H9 (cell line): Measurements from ENCODE around the gene KIAA0930. TPM values are rescaled to one million over a fixed set of nuclear protein-coding genes. Genes with fewer than 3 reads are reported as not detected.

ENCODE experiments used
- DNase-seq: peaks from one replicate; pipeline ENCODE4 v3.0.0-alpha.2; 2017
- H2AFZ ChIP-seq: one replicate; pipeline ENCODE4 v1.6.1; 2013; ENCODE audit warnings: mild to moderate bottlenecking, low read length, control low read depth, moderate library complexity
- H2AK5ac ChIP-seq: 2 replicates; pipeline ENCODE4 v1.6.1; 2013; ENCODE audit warnings: low read length, control low read depth, mixed read lengths; ENCODE audit not compliant: insufficient read length
- H2BK120ac ChIP-seq: one replicate; pipeline ENCODE4 v1.6.1; 2013; ENCODE audit warnings: low read depth, mild to moderate bottlenecking, low read length, control low read depth, inconsistent platforms; ENCODE audit not compliant: poor library complexity, severe bottlenecking
- H2BK12ac ChIP-seq: 2 replicates; pipeline ENCODE4 v1.6.1; 2013; ENCODE audit warnings: low read length, control low read depth, mixed read lengths, low read depth; ENCODE audit not compliant: insufficient read length
- H2BK15ac ChIP-seq: 2 replicates; pipeline ENCODE4 v1.6.1; 2013; ENCODE audit warnings: low read depth, low read length, control low read depth
- H2BK20ac ChIP-seq: one replicate; pipeline ENCODE4 v1.6.1; 2013; ENCODE audit warnings: low read depth, mild to moderate bottlenecking, low read length, control low read depth, inconsistent platforms; ENCODE audit not compliant: poor library complexity, severe bottlenecking
- H2BK5ac ChIP-seq: 2 replicates; pipeline ENCODE4 v1.6.1; 2013; ENCODE audit warnings: low read length, control low read depth, mixed read lengths; ENCODE audit not compliant: insufficient read length
- H3K14ac ChIP-seq: 2 replicates; pipeline ENCODE4 v1.6.1; 2013; ENCODE audit warnings: low read length, control low read depth; ENCODE audit not compliant: insufficient read depth
- H3K18ac ChIP-seq: 2 replicates; pipeline ENCODE4 v1.6.1; 2013; ENCODE audit warnings: low read depth, mild to moderate bottlenecking, mixed read lengths, low read length, control low read depth; ENCODE audit not compliant: insufficient read length
- H3K23ac ChIP-seq: 2 replicates; pipeline ENCODE4 v1.6.1; 2013; ENCODE audit warnings: low read length, control low read depth, mixed read lengths, low read depth; ENCODE audit not compliant: insufficient read length
- H3K23me2 ChIP-seq: 2 replicates; pipeline ENCODE4 v1.6.1; 2013; ENCODE audit warnings: low read depth, mild to moderate bottlenecking, mixed read lengths, low read length, control low read depth; ENCODE audit not compliant: insufficient read length, poor library complexity, severe bottlenecking
- H3K27ac ChIP-seq: 2 replicates; pipeline ENCODE4 v1.5.1; 2013; ENCODE audit warnings: low read length, control low read depth, mixed read lengths, low read depth; ENCODE audit not compliant: insufficient read length
- H3K27me3 ChIP-seq: 2 replicates; pipeline ENCODE4 v1.6.1; 2013; ENCODE audit warnings: low read length, control low read depth, inconsistent platforms; ENCODE audit not compliant: insufficient read depth
- H3K4ac ChIP-seq: 2 replicates; pipeline ENCODE4 v1.6.1; 2013; ENCODE audit warnings: low read depth, mild to moderate bottlenecking, control low read depth, inconsistent platforms, low read length, moderate library complexity
- H3K4me1 ChIP-seq: 2 replicates; pipeline ENCODE4 v1.6.1; 2013; ENCODE audit warnings: low read length, control low read depth, inconsistent platforms; ENCODE audit not compliant: insufficient read depth
- H3K4me2 ChIP-seq: 2 replicates; pipeline ENCODE4 v1.6.1; 2013; ENCODE audit warnings: low read length, control low read depth, mixed read lengths; ENCODE audit not compliant: insufficient read length, insufficient read depth
- H3K56ac ChIP-seq: 2 replicates; pipeline ENCODE4 v1.6.1; 2013; ENCODE audit warnings: low read depth, mild to moderate bottlenecking, mixed read lengths, low read length, control low read depth; ENCODE audit not compliant: insufficient read length
- H3K79me1 ChIP-seq: 2 replicates; pipeline ENCODE4 v1.6.1; 2013; ENCODE audit warnings: low read depth, mild to moderate bottlenecking, moderate library complexity, low read length, control low read depth, inconsistent platforms; ENCODE audit not compliant: insufficient read depth, poor library complexity, severe bottlenecking
- H3K79me2 ChIP-seq: 2 replicates; pipeline ENCODE4 v1.6.1; 2013; ENCODE audit warnings: low read length, control low read depth, inconsistent platforms; ENCODE audit not compliant: insufficient read depth
- H3K9ac ChIP-seq: 2 replicates; pipeline ENCODE4 v1.6.1; 2013; ENCODE audit warnings: low read length, control low read depth, mixed read lengths; ENCODE audit not compliant: insufficient read length; ENCODE audit errors: extremely low read depth
- H3K9me3 ChIP-seq: one replicate; pipeline ENCODE4 v1.6.1; 2013; ENCODE audit warnings: low read depth, low read length, inconsistent platforms; ENCODE audit not compliant: control insufficient read depth
- H3T11ph ChIP-seq: one replicate; pipeline ENCODE4 v1.6.1; 2013; ENCODE audit warnings: mild to moderate bottlenecking, low read length, control low read depth, inconsistent platforms
- H4K20me1 ChIP-seq: one replicate; pipeline ENCODE4 v1.6.1; 2013; ENCODE audit not compliant: control insufficient read depth, insufficient read length, insufficient read depth
- H4K5ac ChIP-seq: 2 replicates; pipeline ENCODE4 v1.6.1; 2013; ENCODE audit warnings: low read depth, mild to moderate bottlenecking, mixed read lengths, low read length, control low read depth; ENCODE audit not compliant: insufficient read length
- H4K8ac ChIP-seq: replicated peaks from 2 replicates; pipeline ENCODE4 v1.6.1; 2013; ENCODE audit warnings: low read length, control low read depth, mixed read lengths, low read depth; ENCODE audit not compliant: insufficient read length
- H4K91ac ChIP-seq: 2 replicates; pipeline ENCODE4 v1.6.1; 2013; ENCODE audit warnings: low read depth, mild to moderate bottlenecking, moderate library complexity, mixed read lengths, low read length, control low read depth; ENCODE audit not compliant: insufficient read length
- H3K27ac Mint-ChIP-seq, 3 experiments: 2 replicates in 2 of 3; 3 replicates in 1 of 3; pipeline ENCODE4 v1.8.0; 2020 to 2021; ENCODE audit warnings: mixed read lengths in 3 of 3, mild to moderate bottlenecking in 1 of 3, moderate library complexity in 1 of 3
- H3K27me3 Mint-ChIP-seq: 2 replicates; pipeline ENCODE4 v1.8.0; 2021; ENCODE audit warnings: low read depth, mild to moderate bottlenecking, moderate library complexity, mixed read lengths
- H3K36me3 Mint-ChIP-seq, 3 experiments: 2 replicates in 2 of 3; 3 replicates in 1 of 3; pipeline ENCODE4 v1.8.0; 2020 to 2021; ENCODE audit warnings: low read depth in 3 of 3, mixed read lengths in 3 of 3; ENCODE audit not compliant: insufficient read depth in 1 of 3
- H3K4me1 Mint-ChIP-seq, 2 experiments: 2 replicates each; pipeline ENCODE4 v1.8.0; 2020; ENCODE audit warnings: mixed read lengths in 2 of 2
- H3K4me3 Mint-ChIP-seq, 2 experiments: 2 replicates in 1 of 2; 3 replicates in 1 of 2; pipeline ENCODE4 v1.8.0; 2020 to 2021; ENCODE audit warnings: mild to moderate bottlenecking in 2 of 2, mixed read lengths in 2 of 2, moderate library complexity in 1 of 2
- H3K9me3 Mint-ChIP-seq, 2 experiments: 2 replicates in 1 of 2; 3 replicates in 1 of 2; pipeline ENCODE4 v1.8.0; 2020; ENCODE audit warnings: mild to moderate bottlenecking in 2 of 2, mixed read lengths in 2 of 2, moderate library complexity in 1 of 2
- WGBS: extraction: QIAGEN DNeasy Blood & Tissue Kit; methylation state at CpG from one replicate; pipeline ENCODE4 v1.1.7; 2013; ENCODE audit warnings: missing lambda C conversion rate, low lambda C conversion rate, mixed read lengths; ENCODE audit not compliant: insufficient read length; ENCODE audit errors: extremely low coverage; 5-methylcytosine and 5-hydroxymethylcytosine counted together
- total RNA-seq: library from RNA; stranded (reverse); gene quantifications from 2 replicates; pipeline ENCODE4 v1.2.1, GENCODE V29; 2021
- TF ChIP-seq, protein P1 (sequence below): fragments of 200-600 bp; sonication (generic); conservative IDR thresholded peaks from 3 replicates; pipeline ENCODE4 v1.8.0; 2021; ENCODE audit warnings: antibody characterized with exemption, mild to moderate bottlenecking

The KIAA0930 gene
- total RNA-seq, 1 experiment from 2014 or later, result 46.2 TPM

DNA sequence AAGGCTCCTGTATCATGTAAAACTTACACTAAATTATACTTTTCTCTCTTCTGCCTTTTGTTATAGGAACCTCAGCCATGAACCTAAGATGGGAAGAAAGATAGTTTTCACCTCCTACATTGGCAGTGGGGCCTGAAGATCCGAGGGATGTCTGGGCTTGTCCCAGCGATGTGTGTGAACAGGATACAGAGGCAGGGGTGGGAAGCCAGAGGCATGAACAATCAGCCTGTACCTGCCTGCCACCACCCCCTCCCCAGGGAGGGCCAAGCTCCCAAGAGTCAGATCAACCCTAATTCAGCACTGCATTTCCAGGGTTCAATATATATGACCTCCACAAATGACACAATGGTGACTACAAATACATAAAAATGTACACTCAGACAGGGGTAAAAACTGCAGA is 9.4 kb downstream of the KIAA0930 start:
- no peak overlapping the region for H2BK12ac ChIP-seq
- H3K4me2 ChIP-seq, result no peak overlapping the region
- Mint-ChIP-seq H3K36me3 (peaks cover 0 to under 1% (median 0%) of the 10 kb centered on the region in 3 experiments; a peak in 2 of 7 replicates), H3K4me1 (peaks cover 17 to 23% of the 10 kb centered on the region in 2 experiments), H3K9me3 (no peaks in the 10 kb centered on the region), H3K27me3 (peaks cover 2% of the 10 kb centered on the region; the same call in 1 of the 2 replicates), H3K4me3 (no peak overlapping the region), H3K27ac (peak overlapping the region in 2 of 3 experiments; percentile 2 to 83; a peak in 2 of 7 replicates)
- H2BK20ac ChIP-seq, result no peak overlapping the region
- no peak overlapping the region for H2AFZ ChIP-seq
- no peak overlapping the region for H3K9ac ChIP-seq
- no peak overlapping the region for H3K23ac ChIP-seq
- no peak overlapping the region for H3K56ac ChIP-seq
- no peak overlapping the region for H3K18ac ChIP-seq
- H3T11ph ChIP-seq, result no peak overlapping the region
- no peak overlapping the region for H3K27ac ChIP-seq
- no peaks in the 10 kb centered on the region for H3K27me3 ChIP-seq
- H3K79me2 ChIP-seq, result no peaks in the 10 kb centered on the region; the same call in 1 of the 2 replicates
- H2BK120ac ChIP-seq, result no peak overlapping the region
- H2AK5ac ChIP-seq, result no peak overlapping the region
- no peak overlapping the region for H3K4ac ChIP-seq
- H3K79me1 ChIP-seq, result no peaks in the 10 kb centered on the region
- no peak overlapping the region for H4K5ac ChIP-seq
- H2BK5ac ChIP-seq, result no peak overlapping the region
- H3K14ac ChIP-seq, result no peak overlapping the region
- DNase-seq, result no peak
- TF ChIP-seq, protein P1, sequence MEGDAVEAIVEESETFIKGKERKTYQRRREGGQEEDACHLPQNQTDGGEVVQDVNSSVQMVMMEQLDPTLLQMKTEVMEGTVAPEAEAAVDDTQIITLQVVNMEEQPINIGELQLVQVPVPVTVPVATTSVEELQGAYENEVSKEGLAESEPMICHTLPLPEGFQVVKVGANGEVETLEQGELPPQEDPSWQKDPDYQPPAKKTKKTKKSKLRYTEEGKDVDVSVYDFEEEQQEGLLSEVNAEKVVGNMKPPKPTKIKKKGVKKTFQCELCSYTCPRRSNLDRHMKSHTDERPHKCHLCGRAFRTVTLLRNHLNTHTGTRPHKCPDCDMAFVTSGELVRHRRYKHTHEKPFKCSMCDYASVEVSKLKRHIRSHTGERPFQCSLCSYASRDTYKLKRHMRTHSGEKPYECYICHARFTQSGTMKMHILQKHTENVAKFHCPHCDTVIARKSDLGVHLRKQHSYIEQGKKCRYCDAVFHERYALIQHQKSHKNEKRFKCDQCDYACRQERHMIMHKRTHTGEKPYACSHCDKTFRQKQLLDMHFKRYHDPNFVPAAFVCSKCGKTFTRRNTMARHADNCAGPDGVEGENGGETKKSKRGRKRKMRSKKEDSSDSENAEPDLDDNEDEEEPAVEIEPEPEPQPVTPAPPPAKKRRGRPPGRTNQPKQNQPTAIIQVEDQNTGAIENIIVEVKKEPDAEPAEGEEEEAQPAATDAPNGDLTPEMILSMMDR, result no peak
- no peaks in the 10 kb centered on the region for H3K9me3 ChIP-seq
- H3K4me1 ChIP-seq, result no peaks in the 10 kb centered on the region
- H4K91ac ChIP-seq, result no peak overlapping the region
- no peak overlapping the region for H4K8ac ChIP-seq
- no CpG with 5 or more reads among the region's 2 CpGs for WGBS
- H2BK15ac ChIP-seq, result no peak overlapping the region
- no peaks in the 10 kb centered on the region for H3K23me2 ChIP-seq
- no peaks in the 10 kb centered on the region for H4K20me1 ChIP-seq
